ENCODE results near the gene SH3RF1.

The SH3RF1 gene

GRCh38 chr4:169109035-169109675 is 161.6 kb downstream of the SH3RF1 start:
- H3K36me3 ChIP-seq (ENCODE audit: control insufficient read depth, insufficient read depth, low read length), result peaks cover 7% of the 10 kb centered on the region
- TF ChIP-seq, protein P1, sequence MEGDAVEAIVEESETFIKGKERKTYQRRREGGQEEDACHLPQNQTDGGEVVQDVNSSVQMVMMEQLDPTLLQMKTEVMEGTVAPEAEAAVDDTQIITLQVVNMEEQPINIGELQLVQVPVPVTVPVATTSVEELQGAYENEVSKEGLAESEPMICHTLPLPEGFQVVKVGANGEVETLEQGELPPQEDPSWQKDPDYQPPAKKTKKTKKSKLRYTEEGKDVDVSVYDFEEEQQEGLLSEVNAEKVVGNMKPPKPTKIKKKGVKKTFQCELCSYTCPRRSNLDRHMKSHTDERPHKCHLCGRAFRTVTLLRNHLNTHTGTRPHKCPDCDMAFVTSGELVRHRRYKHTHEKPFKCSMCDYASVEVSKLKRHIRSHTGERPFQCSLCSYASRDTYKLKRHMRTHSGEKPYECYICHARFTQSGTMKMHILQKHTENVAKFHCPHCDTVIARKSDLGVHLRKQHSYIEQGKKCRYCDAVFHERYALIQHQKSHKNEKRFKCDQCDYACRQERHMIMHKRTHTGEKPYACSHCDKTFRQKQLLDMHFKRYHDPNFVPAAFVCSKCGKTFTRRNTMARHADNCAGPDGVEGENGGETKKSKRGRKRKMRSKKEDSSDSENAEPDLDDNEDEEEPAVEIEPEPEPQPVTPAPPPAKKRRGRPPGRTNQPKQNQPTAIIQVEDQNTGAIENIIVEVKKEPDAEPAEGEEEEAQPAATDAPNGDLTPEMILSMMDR (IDR thresholded peaks at IDR 0.05; ENCODE audit: insufficient read depth, low read length, poor library complexity, severe bottlenecking), result no peak
- no peak overlapping the region for H3K4me3 ChIP-seq (replicated peaks; ENCODE audit: low read depth, low read length)
- no peak for DNase-seq (ENCODE audit: extremely low read depth, insufficient read length)
- H3K27me3 ChIP-seq (replicated peaks; ENCODE audit: control insufficient read depth, insufficient read depth, low read length), result no peaks in the 10 kb centered on the region

GRCh38 chr4:169108303-169108702 is 162.5 kb downstream of the SH3RF1 start:
- Histone ChIP-seq H3K4me3 (replicated peaks; ENCODE audit: low read depth, low read length) (no peak overlapping the region), H3K27me3 (replicated peaks; ENCODE audit: control insufficient read depth, insufficient read depth, low read length) (no peaks in the 10 kb centered on the region), H3K36me3 (ENCODE audit: control insufficient read depth, insufficient read depth, low read length) (peaks cover 7% of the 10 kb centered on the region)
- TF ChIP-seq, protein P1 (IDR thresholded peaks at IDR 0.05; ENCODE audit: insufficient read depth, low read length, poor library complexity, severe bottlenecking), result no peak
- no peak for DNase-seq (ENCODE audit: extremely low read depth, insufficient read length)

DNA sequence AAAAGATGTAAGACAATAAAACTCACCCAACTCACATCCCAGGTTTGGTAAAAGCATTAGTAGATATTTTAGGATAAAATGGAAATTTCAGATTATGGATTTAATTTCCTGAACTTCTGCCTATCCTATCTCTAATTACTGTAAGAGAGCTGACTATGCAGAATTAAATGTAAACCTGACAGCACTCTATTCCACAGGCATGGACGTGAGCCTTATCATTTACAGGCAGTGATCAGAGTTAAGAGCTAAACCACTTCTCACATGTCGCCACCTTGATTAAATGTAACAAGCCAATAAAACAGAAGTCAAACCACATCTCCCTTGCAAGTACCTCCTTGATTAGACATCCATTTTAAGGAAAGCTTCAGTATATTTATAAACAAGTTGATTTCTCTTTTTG is 163.2 kb downstream of the SH3RF1 start:
- Histone ChIP-seq H3K27me3 (replicated peaks; ENCODE audit: control insufficient read depth, insufficient read depth, low read length) (no peaks in the 10 kb centered on the region), H3K4me3 (replicated peaks; ENCODE audit: low read depth, low read length) (no peak overlapping the region), H3K36me3 (ENCODE audit: control insufficient read depth, insufficient read depth, low read length) (peaks cover 6% of the 10 kb centered on the region)
- DNase-seq (ENCODE audit: extremely low read depth, insufficient read length), result no peak
- TF ChIP-seq, protein P1 (IDR thresholded peaks at IDR 0.05; ENCODE audit: insufficient read depth, low read length, poor library complexity, severe bottlenecking), result no peak

DNA sequence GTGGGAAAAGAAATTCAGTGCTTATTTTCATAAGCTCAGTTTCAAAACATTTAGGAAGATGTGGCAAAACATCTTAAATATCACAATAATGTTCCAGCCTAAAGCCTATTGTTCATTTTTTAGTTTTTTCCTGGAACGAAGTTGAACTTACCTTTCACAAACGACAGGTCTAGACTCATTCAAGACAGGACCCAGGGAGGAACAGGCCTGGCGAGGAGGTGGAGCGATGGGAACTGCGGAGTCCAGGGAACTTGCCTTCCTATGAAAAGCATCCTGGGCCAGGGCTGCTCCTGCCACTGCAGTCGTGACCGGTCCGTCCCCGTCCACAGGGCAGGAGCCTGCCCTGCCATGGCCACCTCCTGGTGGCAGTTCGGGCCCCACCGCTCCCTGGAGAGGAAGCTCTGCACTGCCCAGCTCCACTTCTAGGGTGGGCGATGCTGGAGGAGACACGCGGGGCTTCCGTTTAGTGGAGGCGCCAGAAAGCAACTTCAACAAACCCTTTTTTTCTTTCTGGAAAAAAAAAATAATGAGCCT is 164.0 kb downstream of the SH3RF1 start:
- Histone ChIP-seq H3K36me3 (ENCODE audit: control insufficient read depth, insufficient read depth, low read length) (peaks cover 6% of the 10 kb centered on the region), H3K27me3 (replicated peaks; ENCODE audit: control insufficient read depth, insufficient read depth, low read length) (no peaks in the 10 kb centered on the region), H3K4me3 (replicated peaks; ENCODE audit: low read depth, low read length) (no peak overlapping the region)
- no peak for DNase-seq (ENCODE audit: extremely low read depth, insufficient read length)
- TF ChIP-seq, protein P1 (IDR thresholded peaks at IDR 0.05; ENCODE audit: insufficient read depth, low read length, poor library complexity, severe bottlenecking), result no peak

DNA sequence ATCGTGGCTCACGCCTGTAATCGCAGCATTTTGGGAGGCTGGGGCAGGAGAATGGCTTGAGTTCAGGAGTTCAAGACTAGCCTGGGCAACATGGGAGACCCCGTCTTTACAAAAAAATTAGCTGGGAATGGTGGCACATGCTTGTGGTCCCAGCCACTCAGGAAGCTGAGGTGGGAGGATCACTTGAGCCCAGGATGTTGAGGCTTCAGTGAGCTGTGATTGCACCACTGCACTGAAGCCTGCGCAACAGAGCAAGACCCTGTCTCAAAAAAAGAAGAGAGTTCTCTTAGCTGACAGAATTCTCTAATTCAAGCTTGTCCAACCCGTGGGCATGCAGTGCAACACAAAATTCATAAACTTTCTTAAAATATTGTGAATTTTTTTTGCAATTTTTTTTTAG is 165.1 kb downstream of the SH3RF1 start:
- Histone ChIP-seq H3K4me3 (replicated peaks; ENCODE audit: low read depth, low read length) (no peak overlapping the region), H3K36me3 (ENCODE audit: control insufficient read depth, insufficient read depth, low read length) (peaks cover 6% of the 10 kb centered on the region), H3K27me3 (replicated peaks; ENCODE audit: control insufficient read depth, insufficient read depth, low read length) (no peaks in the 10 kb centered on the region)
- DNase-seq (ENCODE audit: extremely low read depth, insufficient read length), result no peak
- TF ChIP-seq, protein P1 (IDR thresholded peaks at IDR 0.05; ENCODE audit: insufficient read depth, low read length, poor library complexity, severe bottlenecking), result no peak
